CD4-positive, alpha-beta T cell treated with Interleukin-6 for 4 hours (primary cell): ENCODE results near the gene DKK3.

Source experiments
- DNase-seq: peaks from one replicate; pipeline ENCODE4 v3.0.0-alpha.2; 2020; ENCODE audit warnings: mixed read lengths

Gene DKK3

GRCh38 chr11:12029738-12030363 lies 21.4 kb upstream of the DKK3 start:
- no peak for DNase-seq

DNA sequence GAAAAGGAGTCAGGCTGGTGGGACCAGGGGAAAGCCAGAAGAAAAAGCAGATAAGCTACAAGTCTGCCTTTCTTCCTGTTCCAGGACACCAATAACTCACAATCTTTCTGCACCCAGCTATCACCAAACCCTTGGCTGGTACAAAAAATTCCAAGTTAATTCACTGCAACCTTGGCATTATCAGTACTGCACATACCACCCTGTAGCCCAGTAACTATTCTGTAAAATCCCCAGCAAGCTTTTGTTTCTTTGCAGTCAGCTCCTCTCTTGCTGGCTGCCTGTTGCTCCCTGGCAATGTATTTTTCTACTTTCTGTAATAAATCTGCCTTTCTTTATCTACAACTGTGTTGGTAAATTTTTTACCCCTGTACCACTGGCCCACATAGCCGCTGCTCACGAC lies 20.7 kb upstream of the DKK3 start:
- no peak for DNase-seq

GRCh38 chr11:12028303-12028702 lies 19.9 kb upstream of the DKK3 start:
- DNase-seq, result no peak

DNA sequence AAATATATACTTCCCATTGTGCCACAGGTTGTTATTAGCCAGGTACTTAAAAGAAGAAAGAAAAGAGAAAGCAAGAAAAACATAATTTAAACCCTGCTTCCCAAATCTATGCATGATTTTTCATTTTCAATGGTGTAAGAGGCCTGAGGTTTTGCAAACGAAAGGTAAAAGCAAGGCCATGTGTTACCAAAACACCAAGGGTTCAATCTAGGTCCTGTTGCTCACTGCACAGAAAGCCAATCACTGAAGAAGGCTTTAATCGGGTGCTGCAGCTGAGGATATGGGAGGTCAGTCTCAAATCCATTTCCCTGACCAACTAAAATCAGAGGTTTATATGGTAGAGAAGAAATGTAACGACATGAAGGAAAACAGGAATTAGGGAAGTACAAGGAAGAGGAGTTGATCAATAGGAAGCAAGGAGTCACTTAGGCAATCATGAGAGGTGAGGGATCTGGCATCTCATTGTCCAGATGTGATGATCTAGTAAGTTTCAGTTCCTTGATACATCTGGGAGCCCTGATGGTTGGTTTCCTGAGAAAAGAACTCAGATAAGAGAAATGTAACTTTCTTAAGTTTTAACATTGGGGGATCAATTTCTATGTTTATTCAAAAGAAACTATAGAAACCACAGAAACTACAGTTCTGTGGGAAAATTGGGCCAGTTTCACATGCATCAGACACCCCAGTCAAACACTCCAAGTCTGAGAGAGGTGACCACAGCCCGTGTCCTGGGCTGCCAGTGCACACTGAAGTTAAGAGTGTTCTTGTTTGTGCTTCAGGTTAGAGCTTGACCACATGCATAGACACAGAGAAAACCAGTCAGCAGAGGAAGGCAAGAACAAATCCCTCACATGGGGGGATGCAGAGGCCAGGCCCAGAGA lies 18.1 kb upstream of the DKK3 start:
- DNase-seq, result no peak

DNA sequence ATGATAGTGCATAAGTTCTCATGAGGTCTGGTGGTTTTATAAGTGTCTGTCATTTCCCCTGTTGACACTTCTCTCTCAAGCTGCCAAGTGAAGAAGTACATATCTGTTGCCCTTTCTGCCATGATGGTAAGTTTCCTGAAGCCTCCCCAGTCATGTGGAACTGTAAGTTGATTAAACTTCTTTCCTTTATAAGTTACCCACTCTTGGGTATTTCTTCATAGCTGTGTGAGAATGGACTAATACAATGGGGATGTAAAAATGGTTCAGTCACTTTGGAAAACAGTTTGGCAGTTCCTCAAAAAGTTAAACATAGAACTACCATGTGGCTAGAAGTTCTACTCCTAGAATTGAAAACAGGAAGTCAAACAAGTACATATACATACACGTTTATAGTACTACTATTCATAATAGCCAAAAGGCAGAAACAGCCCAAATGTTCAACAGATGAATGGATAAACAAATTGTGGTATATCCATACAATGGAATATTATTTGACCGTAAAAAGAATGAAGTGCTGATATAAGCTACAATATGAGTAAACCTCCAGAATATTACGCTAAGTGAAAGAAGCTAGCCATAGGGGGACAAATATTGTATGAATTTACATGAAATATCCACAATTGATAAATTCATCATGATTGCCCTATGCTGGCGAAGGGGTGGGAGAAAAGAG lies 16.0 kb upstream of the DKK3 start:
- DNase-seq, result no peak

DNA sequence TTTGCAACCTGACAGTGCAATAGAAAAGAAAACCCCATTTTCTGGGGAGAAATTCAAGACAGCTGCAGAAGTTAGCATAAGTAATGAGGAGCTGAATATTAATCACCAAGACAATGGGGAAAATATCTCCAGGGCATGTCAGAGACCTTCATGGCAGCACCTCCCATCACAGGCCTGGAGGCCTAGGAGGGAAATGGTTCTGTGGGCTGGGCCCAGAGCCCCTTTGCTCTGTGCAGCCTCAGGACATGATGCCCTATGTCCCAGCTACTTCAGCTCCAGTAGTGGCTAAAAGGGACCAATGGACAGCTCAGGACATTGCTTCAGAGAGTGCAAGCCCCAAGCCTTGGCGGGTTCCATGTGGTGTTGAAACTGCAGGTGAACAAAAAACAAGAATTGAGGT lies 14.6 kb upstream of the DKK3 start:
- DNase-seq, result no peak

DNA sequence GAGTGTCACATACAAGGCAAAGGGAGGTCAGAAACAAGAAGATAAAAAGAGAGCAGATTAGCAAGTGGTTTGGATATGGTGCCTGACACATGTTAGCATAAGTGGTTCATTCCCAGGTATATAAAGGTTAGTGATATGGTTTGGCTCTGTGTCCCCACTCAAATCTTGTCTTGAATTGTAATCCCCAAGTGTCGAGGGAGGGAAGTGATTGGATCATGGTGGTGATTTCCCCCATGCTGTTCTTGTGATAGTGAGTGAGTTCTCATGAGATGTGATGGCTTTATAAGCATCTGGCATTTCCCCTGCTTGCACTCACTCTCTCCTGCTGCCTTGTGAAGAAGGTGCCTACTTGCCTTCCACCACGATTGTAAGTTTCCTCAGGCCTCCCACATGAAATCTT lies 12.1 kb upstream of the DKK3 start:
- DNase-seq, result no peak

GRCh38 chr11:12019866-12020416 lies 11.5 kb upstream of the DKK3 start:
- DNase-seq, result no peak

DNA sequence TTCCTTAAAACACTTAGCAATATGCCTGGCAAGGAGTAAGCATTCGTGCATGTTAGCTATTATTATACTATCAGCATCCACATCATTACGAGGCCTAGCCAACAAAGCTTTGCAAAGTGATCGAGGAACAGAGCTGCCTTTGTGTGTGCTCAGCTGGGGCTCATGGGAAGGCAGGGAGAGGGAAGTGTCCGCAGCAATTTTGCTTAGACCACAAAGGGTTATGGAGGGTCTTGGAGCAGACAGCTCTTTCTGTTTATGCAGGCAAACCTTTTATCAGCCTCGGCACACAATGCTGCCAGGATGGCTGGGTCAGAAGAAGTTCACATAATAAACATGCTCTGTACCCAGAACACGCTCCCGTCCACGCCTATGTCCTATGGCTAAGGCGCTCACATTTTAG lies 10.9 kb upstream of the DKK3 start:
- no peak for DNase-seq

GRCh38 chr11:12017865-12018453 lies 9.5 kb upstream of the DKK3 start:
- DNase-seq, result no peak

DNA sequence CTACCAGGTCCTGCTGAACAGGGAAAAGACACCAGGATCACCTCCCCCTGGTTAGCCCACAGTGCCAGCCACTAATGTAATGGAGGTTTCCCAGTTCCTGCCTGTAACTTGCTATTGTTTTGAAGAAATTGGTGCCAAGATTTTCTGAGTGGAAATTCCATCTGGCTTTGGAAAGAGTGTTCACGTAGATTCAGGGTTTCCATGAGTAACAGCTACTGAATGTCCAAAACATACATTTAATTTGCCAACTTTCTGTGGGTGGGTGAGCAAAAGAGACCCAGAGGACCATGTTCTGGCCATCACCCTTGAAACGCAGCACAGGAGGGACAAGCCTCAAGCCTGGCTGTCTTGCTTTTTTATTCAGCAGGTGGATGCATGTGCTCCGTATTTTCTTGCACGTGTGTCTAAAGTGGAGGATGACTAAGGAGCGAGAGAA lies 8.8 kb upstream of the DKK3 start:
- no peak for DNase-seq

DNA sequence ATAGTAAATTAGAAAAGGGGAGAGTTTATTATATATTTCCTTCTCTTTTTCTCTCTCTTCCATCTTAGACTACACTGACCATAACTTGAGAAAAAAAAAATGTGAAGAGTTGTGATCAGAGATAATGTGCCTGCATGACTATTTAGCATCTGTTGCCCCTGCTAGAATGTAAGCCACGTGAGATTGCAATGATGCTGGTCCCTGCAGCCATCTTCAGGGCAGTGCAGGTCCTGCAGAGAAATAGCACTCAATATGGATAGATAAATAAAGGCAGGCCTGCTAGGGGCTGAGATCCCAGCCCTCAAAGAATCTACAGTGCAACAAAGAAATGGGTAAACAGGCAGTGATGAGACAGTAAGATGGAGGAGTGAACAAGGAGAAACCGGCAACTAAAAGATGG lies 7.8 kb upstream of the DKK3 start:
- DNase-seq, result no peak

- DNase-seq, result no peak
Measured at GRCh38 chr11:12015486-12015885, 7.1 kb upstream of the DKK3 start.

- DNase-seq, result no peak
Measured at GRCh38 chr11:12013781-12014180, 5.4 kb upstream of the DKK3 start.

DNA sequence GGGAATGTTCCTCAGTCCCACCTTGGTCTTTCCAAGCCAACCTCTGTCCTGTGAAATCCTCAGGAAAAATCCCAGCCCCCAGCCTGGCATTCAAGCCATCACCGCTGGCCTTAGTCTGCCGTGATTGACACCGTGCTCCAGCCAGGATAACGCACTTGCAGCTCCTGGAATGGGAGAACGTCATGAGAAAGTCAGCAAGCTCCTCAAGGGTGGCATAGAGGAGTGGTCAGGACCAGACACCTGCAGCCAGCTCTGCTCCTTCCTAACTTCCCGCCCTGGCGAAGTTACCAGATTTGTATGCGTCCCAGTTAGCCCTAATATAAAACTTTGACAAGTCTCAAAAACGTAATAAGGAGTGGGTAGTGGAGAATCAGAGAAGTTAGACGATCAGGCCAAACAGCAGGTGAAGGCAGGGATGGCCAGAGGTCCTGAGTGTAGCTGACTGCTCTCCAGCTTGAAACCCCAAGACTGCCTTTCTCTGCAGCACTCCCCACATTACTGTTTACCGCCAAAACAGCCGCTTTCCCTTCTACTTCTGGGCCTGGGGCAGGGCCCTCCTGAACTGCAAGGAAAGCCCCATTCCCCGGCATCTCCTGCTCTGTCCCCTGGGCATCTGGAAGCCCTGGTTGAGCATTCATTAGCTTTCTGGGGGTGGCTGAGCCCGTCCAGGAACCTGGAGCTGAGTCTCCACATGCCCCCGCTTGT lies 1.3 kb upstream of the DKK3 start:
- no peak for DNase-seq

DNA sequence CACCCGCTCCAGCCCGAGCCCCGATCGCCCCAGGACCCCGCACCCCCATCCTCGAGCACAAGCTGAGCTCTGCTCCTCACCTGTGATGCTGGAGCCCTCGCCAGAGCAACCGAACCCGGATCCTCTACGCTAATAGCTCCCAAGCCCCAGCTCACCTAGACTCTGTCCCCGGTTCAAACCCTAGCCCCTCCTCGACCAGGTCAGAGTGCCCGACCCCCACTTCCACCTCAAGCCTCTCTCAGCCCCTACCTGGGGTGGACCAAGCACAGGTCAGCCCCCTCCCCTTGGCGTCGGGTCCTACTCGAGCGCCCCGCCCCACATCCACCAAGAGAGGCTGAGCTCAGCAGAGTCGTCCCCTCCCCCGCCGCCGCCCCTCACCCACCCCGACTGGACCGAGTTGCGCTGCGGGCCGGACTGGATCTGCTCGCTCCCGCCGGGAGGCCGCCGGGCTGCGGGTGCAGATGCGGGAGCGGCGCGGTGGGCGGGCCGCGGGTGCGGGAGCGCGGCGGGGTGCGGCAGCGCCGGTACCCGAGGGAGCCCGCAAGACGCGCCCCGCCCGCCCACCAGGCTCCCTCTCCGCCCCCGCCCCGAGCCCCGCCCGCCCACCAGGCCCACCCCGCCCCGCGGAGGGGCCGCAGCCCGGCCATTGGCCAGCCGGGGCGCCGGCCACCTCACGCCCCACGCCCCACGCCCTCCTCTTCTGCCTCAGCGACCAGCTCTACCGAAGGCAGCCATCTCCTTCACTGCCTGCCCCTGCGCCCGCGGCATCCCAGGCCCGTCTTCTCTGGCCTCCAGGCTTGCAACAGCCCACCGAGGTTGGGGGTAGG lies 577 bp upstream of the DKK3 start:
- DNase-seq, result peak; percentile 6

GRCh38 chr11:12007230-12007593 lies 1.2 kb downstream of the DKK3 start:
- no peak for DNase-seq

- no peak for DNase-seq
Measured at GRCh38 chr11:12006552-12007229, 1.7 kb downstream of the DKK3 start.

DNA sequence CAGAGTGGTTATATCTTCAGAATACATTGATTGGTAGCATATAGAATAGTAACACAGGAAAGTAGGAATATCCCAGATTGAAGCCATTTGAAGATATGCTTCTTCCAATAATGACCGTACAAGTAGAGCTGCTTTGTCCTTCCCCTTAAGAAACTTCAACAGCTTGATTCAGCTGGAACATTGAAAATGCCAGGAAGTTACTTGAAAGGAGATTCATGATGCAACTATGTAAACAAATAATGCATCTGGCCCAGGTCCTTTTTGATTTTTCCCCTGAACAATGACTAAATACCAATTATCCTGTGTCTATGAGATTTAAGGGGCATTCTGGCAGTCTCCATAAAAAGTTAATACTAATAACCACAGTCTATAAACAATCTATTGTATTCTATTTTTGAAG lies 3.0 kb downstream of the DKK3 start:
- no peak for DNase-seq

- DNase-seq, result no peak
Measured at GRCh38 chr11:12005061-12005460, 3.4 kb downstream of the DKK3 start.

GRCh38 chr11:12003815-12004214 lies 4.6 kb downstream of the DKK3 start:
- DNase-seq, result no peak
